PC-3 (cell line): ENCODE measurements around the gene DPPA4.
"Not testable (repeated sequence)": the region's sequence is repeated elsewhere in the genome, so short reads cannot be mapped to it uniquely, and the experiment has no call there.

Experiments
- CTCF ChIP-seq: fragments of 300-600 bp; sonication (generic); conservative IDR thresholded peaks from 2 replicates; pipeline ENCODE4 v1.5.1; 2017; ENCODE audit warnings: antibody characterized with exemption, low read depth, mild to moderate bottlenecking, low read length
- EZH2 ChIP-seq: fragments of 300-600 bp; sonication (generic); IDR thresholded peaks from one replicate; pipeline ENCODE4 v1.6.1; 2017; ENCODE audit warnings: antibody characterized with exemption, mild to moderate bottlenecking, low read length; ENCODE audit not compliant: unreplicated experiment

GRCh38 chr3:109358809-109359208, 21.5 kb upstream of the DPPA4 start:
- not testable (repeated sequence) for TF ChIP-seq CTCF, EZH2
